Astrocyte of the hippocampus (primary cell): ENCODE results near the gene SCNN1A.

Source experiments
- DNase-seq: peaks from one replicate; pipeline ENCODE4 v3.0.0; 2011; ENCODE audit warnings: low read depth, low spot score

SCNN1A gene

GRCh38 chr12:6368906-6369525 is 6.3 kb downstream of the SCNN1A start:
- no peak for DNase-seq

GRCh38 chr12:6367969-6368892 is 7.1 kb downstream of the SCNN1A start:
- no peak for DNase-seq

- peak; percentile 54 for DNase-seq
Observed at GRCh38 chr12:6367065-6367968, 8.0 kb downstream of the SCNN1A start.

GRCh38 chr12:6364044-6364374 is 11.4 kb downstream of the SCNN1A start:
- no peak for DNase-seq

GRCh38 chr12:6363330-6364043 is 11.9 kb downstream of the SCNN1A start:
- DNase-seq: peak; percentile 71

- no peak for DNase-seq
Observed at GRCh38 chr12:6363010-6363329, 12.4 kb downstream of the SCNN1A start.

- DNase-seq: no peak
Observed at GRCh38 chr12:6362403-6362802, 13.0 kb downstream of the SCNN1A start.

GRCh38 chr12:6361834-6362233 is 13.5 kb downstream of the SCNN1A start:
- peak; percentile 43 for DNase-seq

- no peak for DNase-seq
Observed at GRCh38 chr12:6360578-6361490, 14.5 kb downstream of the SCNN1A start.

GRCh38 chr12:6360080-6360571 is 15.2 kb downstream of the SCNN1A start:
- no peak for DNase-seq

- DNase-seq: no peak
Observed at GRCh38 chr12:6358881-6359280, 16.5 kb downstream of the SCNN1A start.

GRCh38 chr12:6356374-6356820 is 19.0 kb downstream of the SCNN1A start:
- no peak for DNase-seq

- no peak for DNase-seq
Observed at GRCh38 chr12:6355491-6356373, 19.6 kb downstream of the SCNN1A start.

GRCh38 chr12:6354495-6355393 is 20.6 kb downstream of the SCNN1A start:
- DNase-seq: no peak

- DNase-seq: no peak
Observed at GRCh38 chr12:6352193-6353173, 22.9 kb downstream of the SCNN1A start.

GRCh38 chr12:6351622-6352021 is 23.7 kb downstream of the SCNN1A start:
- DNase-seq: no peak
